H1 (cell line): Measurements from ENCODE around the gene EGFLAM. TPM values are rescaled to one million over a fixed set of nuclear protein-coding genes. Genes with fewer than 3 reads are reported as not detected.

Experiments
- CTCF ChIA-PET: fragments of 300-600 bp; sonication (Branson Sonifier 250); formaldehyde crosslinking; loops from one replicate; lab custom pipeline; 2021; ENCODE audit not compliant: partially characterized antibody; lab: Charles Lee
- POLR2A ChIA-PET: fragments of 300-600 bp; sonication (Branson Sonifier 250); formaldehyde crosslinking; loops from one replicate; lab custom pipeline; 2021; ENCODE audit warnings: inconsistent platforms; ENCODE audit not compliant: partially characterized antibody; lab: Charles Lee
- DNase-seq, 2 experiments: peaks; one replicate each; pipeline versions ENCODE4 v3.0.0 to v3.0.0-alpha.2; 2010 to 2022; ENCODE audit warnings: low spot score in 2 of 2, low read depth in 1 of 2, mixed read lengths in 1 of 2
- FAIRE-seq: peaks from 2 replicates; lab custom pipeline; 2011; peaks lifted over from hg19 to GRCh38; lab: Jason Lieb, UNC
- H2AFZ ChIP-seq: 2 replicates; pipeline ENCODE4 v1.8.1; 2012; ENCODE audit warnings: low read length, inconsistent platforms
- H2AK5ac ChIP-seq: 2 replicates; pipeline ENCODE4 v1.6.1; 2013; ENCODE audit warnings: low read depth, low read length
- H2BK120ac ChIP-seq: replicated peaks from 2 replicates; pipeline ENCODE3; 2013; ENCODE audit warnings: low read depth, low read length, inconsistent platforms
- H2BK12ac ChIP-seq: 2 replicates; pipeline ENCODE4 v1.6.1; 2013; ENCODE audit warnings: low read depth, low read length
- H2BK15ac ChIP-seq: 2 replicates; pipeline ENCODE4 v1.6.1; 2013; ENCODE audit warnings: low read length
- H2BK20ac ChIP-seq: 2 replicates; pipeline ENCODE4 v1.6.1; 2013; ENCODE audit warnings: low read length
- H2BK5ac ChIP-seq: 2 replicates; pipeline ENCODE4 v1.6.1; 2013; ENCODE audit warnings: low read depth, low read length
- H3K14ac ChIP-seq: 2 replicates; pipeline ENCODE4 v1.6.1; 2013; ENCODE audit warnings: inconsistent platforms; ENCODE audit not compliant: insufficient read length
- H3K18ac ChIP-seq: 2 replicates; pipeline ENCODE4 v1.6.1; 2013; ENCODE audit warnings: low read length; ENCODE audit errors: extremely low read depth
- H3K23ac ChIP-seq: 2 replicates; pipeline ENCODE4 v1.6.1; 2013; ENCODE audit warnings: inconsistent platforms; ENCODE audit not compliant: insufficient read length
- H3K23me2 ChIP-seq: 2 replicates; pipeline ENCODE4 v1.6.1; 2013; ENCODE audit warnings: low read depth, low read length
- H3K27ac ChIP-seq: 2 replicates; pipeline ENCODE4 v1.6.1; 2011; ENCODE audit warnings: low read depth, low read length, inconsistent platforms
- H3K27me3 ChIP-seq, 4 experiments: replicated peaks in 1 of 4; 1 replicate in 1 of 4; 2 replicates in 3 of 4; pipeline versions ENCODE4 v1.6.1 to v1.8.1; 2011 to 2013; ENCODE audit warnings: low read length in 3 of 4, mild to moderate bottlenecking in 3 of 4, inconsistent platforms in 2 of 4, mixed read lengths in 2 of 4, moderate library complexity in 1 of 4; ENCODE audit not compliant: control insufficient read depth in 3 of 4, insufficient read depth in 3 of 4; ENCODE audit errors: extremely low read depth in 1 of 4
- H3K36me3 ChIP-seq, 4 experiments: 2 replicates each; pipeline versions ENCODE4 v1.6.1 to v1.8.1; 2011 to 2013; ENCODE audit warnings: mild to moderate bottlenecking in 4 of 4, low read length in 3 of 4, moderate library complexity in 2 of 4, control low read depth in 1 of 4, inconsistent platforms in 1 of 4; ENCODE audit not compliant: insufficient read depth in 4 of 4, control insufficient read depth in 2 of 4
- H3K4ac ChIP-seq: replicated peaks from 2 replicates; pipeline ENCODE3; 2013; ENCODE audit warnings: low read length, low read depth, mixed read lengths, inconsistent platforms; ENCODE audit not compliant: insufficient read length
- H3K4me1 ChIP-seq, 4 experiments: replicated peaks in 1 of 4; 1 replicate in 1 of 4; 2 replicates in 3 of 4; pipeline versions ENCODE4 v1.6.1 to v1.8.1; 2011 to 2013; ENCODE audit warnings: low read length in 3 of 4, inconsistent platforms in 2 of 4, mixed read lengths in 1 of 4; ENCODE audit not compliant: insufficient read depth in 4 of 4, control insufficient read depth in 3 of 4
- H3K4me2 ChIP-seq, 2 experiments: 2 replicates each; pipeline versions ENCODE4 v1.6.1 to v1.8.1; 2011 to 2013; ENCODE audit warnings: low read depth in 2 of 2, low read length in 2 of 2, control low read depth in 1 of 2, inconsistent platforms in 1 of 2, mild to moderate bottlenecking in 1 of 2; ENCODE audit not compliant: insufficient read depth in 1 of 2
- H3K4me3 ChIP-seq, 4 experiments: fragments of 200-600, 300-600 bp in 1 of 4; sonication (generic), shearing (Covaris generic), sonication (Bioruptor Twin) in 1 of 4; 2 replicates each; pipeline versions ENCODE4 v1.5.1 to v1.8.1; 2011 to 2016; ENCODE audit warnings: low read length in 4 of 4, low read depth in 3 of 4, control low read depth in 2 of 4, inconsistent platforms in 2 of 4, mild to moderate bottlenecking in 2 of 4, mixed read lengths in 1 of 4, moderate library complexity in 1 of 4; ENCODE audit not compliant: insufficient read depth in 2 of 4; ENCODE audit errors: extremely low read depth in 1 of 4
- H3K56ac ChIP-seq: replicated peaks from 2 replicates; pipeline ENCODE3; 2013; ENCODE audit warnings: low read depth, mild to moderate bottlenecking, mixed read lengths, low read length, inconsistent platforms; ENCODE audit not compliant: insufficient read length
- H3K79me1 ChIP-seq: 2 replicates; pipeline ENCODE4 v1.6.1; 2013; ENCODE audit warnings: low read depth, low read length, control low read depth
- H3K79me2 ChIP-seq, 2 experiments: 2 replicates each; pipeline versions ENCODE4 v1.6.1 to v1.8.1; 2012 to 2013; ENCODE audit warnings: low read length in 2 of 2, mild to moderate bottlenecking in 2 of 2, inconsistent platforms in 1 of 2; ENCODE audit not compliant: insufficient read depth in 2 of 2, control insufficient read depth in 1 of 2
- H3K9ac ChIP-seq, 4 experiments: replicated peaks in 1 of 4; 1 replicate in 1 of 4; 2 replicates in 3 of 4; pipeline versions ENCODE4 v1.6.1 to v1.8.1; 2011 to 2013; ENCODE audit warnings: low read depth in 3 of 4, low read length in 3 of 4, control low read depth in 2 of 4, mild to moderate bottlenecking in 2 of 4, moderate library complexity in 2 of 4, inconsistent platforms in 1 of 4; ENCODE audit errors: extremely low read depth in 1 of 4
- H3K9me3 ChIP-seq, 2 experiments: 2 replicates each; pipeline versions ENCODE4 v1.6.1 to v1.8.1; 2012 to 2013; ENCODE audit warnings: mild to moderate bottlenecking in 2 of 2, moderate library complexity in 2 of 2, control low read depth in 1 of 2, inconsistent platforms in 1 of 2, low read depth in 1 of 2, low read length in 1 of 2, mixed read lengths in 1 of 2; ENCODE audit not compliant: insufficient read depth in 2 of 2
- H4K20me1 ChIP-seq, 2 experiments: replicated peaks in 1 of 2; 2 replicates each; pipeline versions ENCODE3 to v1.8.1; 2011 to 2013; ENCODE audit warnings: inconsistent platforms in 2 of 2, low read length in 2 of 2, mild to moderate bottlenecking in 1 of 2; ENCODE audit not compliant: insufficient read depth in 2 of 2, control insufficient read depth in 1 of 2
- H4K5ac ChIP-seq: 2 replicates; pipeline ENCODE4 v1.6.1; 2013; ENCODE audit warnings: low read length, low read depth, mixed read lengths, inconsistent platforms; ENCODE audit not compliant: insufficient read length
- H4K8ac ChIP-seq: 2 replicates; pipeline ENCODE4 v1.8.0; 2013; ENCODE audit warnings: mild to moderate bottlenecking, moderate library complexity, low read length, inconsistent platforms; ENCODE audit not compliant: insufficient read depth; ENCODE audit errors: extremely low read depth
- H4K91ac ChIP-seq: replicated peaks from 2 replicates; pipeline ENCODE3; 2013; ENCODE audit warnings: low read length, mixed read lengths, inconsistent platforms; ENCODE audit not compliant: insufficient read length
- CEBPB ChIP-seq: IDR thresholded peaks from 2 replicates; pipeline ENCODE4 v1.6.1; 2012; ENCODE audit warnings: low read depth, low read length
- KDM4A ChIP-seq: IDR thresholded peaks from one replicate; pipeline ENCODE4 v1.7.1; 2012; ENCODE audit warnings: low read depth, mild to moderate bottlenecking, moderate library complexity, low read length, inconsistent platforms; ENCODE audit not compliant: severe bottlenecking
- PHF8 ChIP-seq: fragments of 200-600 bp; sonication (generic); conservative IDR thresholded peaks from 2 replicates; pipeline ENCODE4 v1.7.1; 2012; ENCODE audit warnings: low read depth, mild to moderate bottlenecking, inconsistent platforms, low read length, moderate library complexity
- SUZ12 ChIP-seq: fragments of 200-600 bp; sonication (generic); IDR thresholded peaks from 2 replicates; pipeline ENCODE4 v1.6.1; 2012; ENCODE audit warnings: mild to moderate bottlenecking, inconsistent platforms, low read length, moderate library complexity, mixed read lengths
- WGBS, 2 experiments: shearing (Covaris generic) in 1 of 2; methylation state at CpG; one replicate each; pipeline versions ENCODE4 v1.1.6 to v1.1.7; 2013 to 2015; ENCODE audit warnings: low lambda C conversion rate in 2 of 2, mixed read lengths in 2 of 2, inconsistent platforms in 1 of 2, low coverage in 1 of 2, missing lambda C conversion rate in 1 of 2; ENCODE audit not compliant: insufficient replicate concordance in 2 of 2, insufficient coverage in 1 of 2, insufficient read length in 1 of 2; ENCODE audit errors: extremely low coverage in 1 of 2, missing lambda C conversion rate in 1 of 2; 5-methylcytosine and 5-hydroxymethylcytosine counted together
- polyA plus RNA-seq, 7 experiments: library from polyadenylated mRNA; depleted of rRNA in 3 of 7; stranded (reverse) in 5 of 7; unstranded in 2 of 7; fragments of >200 nt in 5 of 7; fragments of 200-250 nt in 2 of 7; gene quantifications; 1 replicate in 5 of 7; 2 replicates in 1 of 7; 4 replicates in 1 of 7; pipeline versions ENCODE4 v1.2.1 to v1.2.3, GENCODE V29; 2011 to 2013; ENCODE audit warnings: missing spikeins in 2 of 7, mixed read lengths in 2 of 7
- total RNA-seq: library from RNA; stranded (reverse); fragmentation: NEBNext Ultra II Directional; extraction: Animal tissue kit (Norgen Biotek cat#: 25700); gene quantifications from 2 replicates; pipeline ENCODE4 v1.2.1, GENCODE V29; 2021

EGFLAM gene
- total and polyA plus RNA-seq, 2 of the 8 experiments (the other 6 are each of a cell fraction or from before 2014, with no cell fraction given) = 0.20 to 0.24 TPM

DNA sequence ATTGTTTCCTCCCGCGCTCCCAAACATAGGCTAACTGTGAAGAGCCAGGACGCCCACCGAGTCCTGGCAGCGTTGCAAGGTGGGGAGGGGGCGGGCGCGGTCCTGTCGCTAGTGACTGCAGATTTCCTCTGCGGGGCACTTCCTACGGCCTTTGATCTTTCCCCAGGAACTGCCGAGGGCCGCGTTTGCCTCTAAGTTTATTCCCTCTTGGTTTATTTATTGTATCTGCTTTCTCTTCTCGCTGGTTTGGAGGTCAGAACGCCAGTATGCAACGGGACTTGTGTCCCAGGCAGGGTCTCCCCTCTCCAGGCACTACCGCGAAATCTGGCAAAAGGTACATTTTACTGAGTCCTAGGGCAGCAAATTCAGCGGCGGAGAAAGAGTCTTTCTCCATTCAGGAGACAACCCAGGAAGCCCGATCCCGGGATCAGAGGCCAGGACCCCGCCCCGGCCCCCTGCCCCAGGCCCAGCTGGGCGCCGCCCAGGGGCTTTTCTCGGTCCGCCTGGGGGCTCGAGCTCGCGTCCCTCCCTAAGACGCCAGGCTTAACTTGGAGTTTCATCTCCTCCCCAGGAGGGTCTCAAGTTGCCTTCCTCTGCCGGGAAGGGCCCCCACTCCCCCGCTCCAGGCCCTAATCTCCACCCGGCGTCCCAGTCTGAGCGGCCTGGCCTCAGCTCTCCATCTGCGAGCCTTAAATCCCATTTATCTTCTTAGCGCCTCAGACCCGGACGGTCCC is 884 bp upstream of the EGFLAM start:
- no peak overlapping the region for H2BK20ac ChIP-seq
- peaks cover 0 to 2% of the 10 kb centered on the region in 2 experiments; a peak in 1 of 4 replicates for H3K9me3 ChIP-seq
- no peak overlapping the region for H3K14ac ChIP-seq
- H3K4me3 ChIP-seq = peak overlapping the region; percentile 42 to 70 (median 54)
- H4K5ac ChIP-seq = no peak overlapping the region
- H3K27ac ChIP-seq = no peak overlapping the region
- H3K4me2 ChIP-seq = peak overlapping the region; percentile 91 to 92
- no peak overlapping the region for H3K23ac ChIP-seq
- peak; percentile 6 for TF ChIP-seq KDM4A
- TF ChIP-seq SUZ12 = peak; percentile 38; the same call in 1 of the 2 replicates
- no peak for TF ChIP-seq CEBPB
- TF ChIP-seq PHF8 = 0 out of 2 replicates have a peak, but pooled peaks have one; percentile 5
- no peaks in the 10 kb centered on the region for H3K79me2 ChIP-seq
- H2BK15ac ChIP-seq = no peak overlapping the region
- H3K79me1 ChIP-seq = no peaks in the 10 kb centered on the region
- no peak for FAIRE-seq
- no peak overlapping the region for H2AK5ac ChIP-seq
- H2BK120ac ChIP-seq = no peak overlapping the region
- ChIA-PET POLR2A (interaction anchor here (1.7 kb wide), 1 partner anchor 9 kb away, joined by 3 read pairs; no protein-coding TSS in a partner anchor), CTCF (interaction anchor here (0.6 to 2.5 kb wide), 6 partner anchors 9 to 655 kb away, joined by 3 to 26 read pairs (median 4); no protein-coding TSS in a partner anchor)
- peaks cover 0 to 3% of the 10 kb centered on the region in 2 experiments for H4K20me1 ChIP-seq
- H3K27me3 ChIP-seq = peaks cover 27 to 60% (median 46%) of the 10 kb centered on the region in 4 experiments
- H3K23me2 ChIP-seq = peaks cover 10% of the 10 kb centered on the region; the same call in 1 of the 2 replicates
- H3K9ac ChIP-seq = no peak overlapping the region
- WGBS, 2 experiments = 1% methylated on average over 25 of the region's 42 CpGs; no CpG with 5 or more reads in 1 of the 2 experiments
- no peak overlapping the region for H4K91ac ChIP-seq
- H2BK5ac ChIP-seq = no peak overlapping the region
- H2BK12ac ChIP-seq = no peak overlapping the region
- peak in 1 of 2 experiments; percentile 60 for DNase-seq
- H3K36me3 ChIP-seq = no peaks in the 10 kb centered on the region
- H4K8ac ChIP-seq = no peak overlapping the region; the same call in 1 of the 2 replicates
- H3K4me1 ChIP-seq = peaks cover 4 to 12% (median 5%) of the 10 kb centered on the region in 4 experiments
- no peak overlapping the region for H3K4ac ChIP-seq
- H3K18ac ChIP-seq = no peak overlapping the region
- no peak overlapping the region for H3K56ac ChIP-seq
- no peak overlapping the region; the same call in 1 of the 2 replicates for H2AFZ ChIP-seq
